ENCODE measurements around the gene E2F4. TPM values are rescaled to one million over a fixed set of nuclear protein-coding genes. Genes with fewer than 3 reads are reported as not detected.

Gene E2F4
- total and polyA plus RNA-seq, 2 experiments from 2014 or later = 67.0 to 135 TPM

DNA sequence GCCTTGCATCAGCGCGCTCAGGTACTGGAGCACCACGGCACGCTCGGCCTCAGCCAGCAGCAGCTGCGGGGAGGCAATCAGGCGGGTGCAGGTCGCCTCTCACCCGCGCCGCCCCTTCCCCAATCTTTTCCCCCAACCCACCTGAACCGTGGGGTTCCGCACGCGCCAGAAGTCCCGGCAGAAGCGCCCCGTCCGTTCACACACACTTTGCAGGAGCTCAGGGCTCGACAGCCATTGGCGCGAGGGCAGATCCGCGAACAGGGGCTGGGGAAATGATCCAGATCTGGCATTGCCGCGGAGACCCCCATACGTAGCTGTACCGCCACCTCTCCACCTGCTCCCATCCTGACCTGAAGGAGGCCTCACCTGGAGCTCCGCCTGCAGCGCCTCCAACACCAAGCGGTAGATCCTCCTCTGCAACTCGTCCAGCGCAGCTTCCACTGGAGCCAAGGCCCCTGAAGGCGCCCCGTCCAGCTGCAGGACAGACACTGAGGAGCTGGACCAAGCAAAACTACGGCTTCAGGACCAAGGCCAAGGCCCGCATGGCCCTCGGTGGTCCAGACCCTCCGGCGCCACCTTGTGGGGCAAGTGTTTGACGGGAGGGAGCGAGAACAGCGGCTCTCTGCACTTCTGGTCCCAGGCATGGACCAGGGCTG, 6.8 kb upstream of the E2F4 start:
- peaks cover 10% of the 10 kb centered on the region for H3K79me2 ChIP-seq (replicated peaks; ENCODE audit: insufficient read depth)
- H3K9me2 ChIP-seq (ENCODE audit: insufficient read depth) = no peaks in the 10 kb centered on the region
- peak overlapping the region; percentile 97 for H3K4me2 ChIP-seq
- H3K4me3 Mint-ChIP-seq = peak overlapping the region; percentile 84
- peaks cover 12% of the 10 kb centered on the region for H3K4me1 Mint-ChIP-seq
- peaks cover 30% of the 10 kb centered on the region for H3K27me3 Mint-ChIP-seq (ENCODE audit: insufficient read depth, low read depth, poor library complexity)
- no peak overlapping the region for H3K27ac ChIP-seq (ENCODE audit: low read depth)
- H3K9me3 Mint-ChIP-seq = no peaks in the 10 kb centered on the region; the same call in 2 of the 3 replicates
- peak overlapping the region; percentile 42; the same call in 1 of the 2 replicates for H3K27ac Mint-ChIP-seq
- ATAC-seq = peak; percentile 67
- no peaks in the 10 kb centered on the region for H3K36me3 Mint-ChIP-seq (ENCODE audit: low read depth)
- 0 out of 2 replicates have a peak, but pooled peaks cover 3% of the 10 kb centered on the region for H3F3A ChIP-seq (replicated peaks; ENCODE audit: low read depth)
- peaks cover 28% of the 10 kb centered on the region for H3K27me3 ChIP-seq (ENCODE audit: insufficient read depth)
- peak overlapping the region; percentile 63 for H3K4me3 ChIP-seq
- H3K4me1 ChIP-seq (ENCODE audit: insufficient read depth) = peaks cover 14% of the 10 kb centered on the region
- H3K36me3 ChIP-seq (ENCODE audit: insufficient read depth) = no peaks in the 10 kb centered on the region
- peak overlapping the region; percentile 94 for H2AFZ ChIP-seq
- peak; percentile 98 for DNase-seq (ENCODE audit: low spot score)
- TF ChIP-seq EZH2 (IDR thresholded peaks at IDR 0.05; ENCODE audit: low read depth, unreplicated experiment) (no peak), EZH2phosphoT487 (IDR thresholded peaks at IDR 0.05; ENCODE audit: unreplicated experiment) (no peak), ZNF331 (CRISPR knock-in tag; IDR thresholded peaks at IDR 0.05; ENCODE audit: low read depth) (0 out of 2 replicates have a peak, but pooled peaks have one; percentile 12)
- TF ChIP-seq, protein P1, sequence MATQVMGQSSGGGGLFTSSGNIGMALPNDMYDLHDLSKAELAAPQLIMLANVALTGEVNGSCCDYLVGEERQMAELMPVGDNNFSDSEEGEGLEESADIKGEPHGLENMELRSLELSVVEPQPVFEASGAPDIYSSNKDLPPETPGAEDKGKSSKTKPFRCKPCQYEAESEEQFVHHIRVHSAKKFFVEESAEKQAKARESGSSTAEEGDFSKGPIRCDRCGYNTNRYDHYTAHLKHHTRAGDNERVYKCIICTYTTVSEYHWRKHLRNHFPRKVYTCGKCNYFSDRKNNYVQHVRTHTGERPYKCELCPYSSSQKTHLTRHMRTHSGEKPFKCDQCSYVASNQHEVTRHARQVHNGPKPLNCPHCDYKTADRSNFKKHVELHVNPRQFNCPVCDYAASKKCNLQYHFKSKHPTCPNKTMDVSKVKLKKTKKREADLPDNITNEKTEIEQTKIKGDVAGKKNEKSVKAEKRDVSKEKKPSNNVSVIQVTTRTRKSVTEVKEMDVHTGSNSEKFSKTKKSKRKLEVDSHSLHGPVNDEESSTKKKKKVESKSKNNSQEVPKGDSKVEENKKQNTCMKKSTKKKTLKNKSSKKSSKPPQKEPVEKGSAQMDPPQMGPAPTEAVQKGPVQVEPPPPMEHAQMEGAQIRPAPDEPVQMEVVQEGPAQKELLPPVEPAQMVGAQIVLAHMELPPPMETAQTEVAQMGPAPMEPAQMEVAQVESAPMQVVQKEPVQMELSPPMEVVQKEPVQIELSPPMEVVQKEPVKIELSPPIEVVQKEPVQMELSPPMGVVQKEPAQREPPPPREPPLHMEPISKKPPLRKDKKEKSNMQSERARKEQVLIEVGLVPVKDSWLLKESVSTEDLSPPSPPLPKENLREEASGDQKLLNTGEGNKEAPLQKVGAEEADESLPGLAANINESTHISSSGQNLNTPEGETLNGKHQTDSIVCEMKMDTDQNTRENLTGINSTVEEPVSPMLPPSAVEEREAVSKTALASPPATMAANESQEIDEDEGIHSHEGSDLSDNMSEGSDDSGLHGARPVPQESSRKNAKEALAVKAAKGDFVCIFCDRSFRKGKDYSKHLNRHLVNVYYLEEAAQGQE (IDR thresholded peaks at IDR 0.05; ENCODE audit: unreplicated experiment) = peak; percentile 97
- TF ChIP-seq, protein P2, sequence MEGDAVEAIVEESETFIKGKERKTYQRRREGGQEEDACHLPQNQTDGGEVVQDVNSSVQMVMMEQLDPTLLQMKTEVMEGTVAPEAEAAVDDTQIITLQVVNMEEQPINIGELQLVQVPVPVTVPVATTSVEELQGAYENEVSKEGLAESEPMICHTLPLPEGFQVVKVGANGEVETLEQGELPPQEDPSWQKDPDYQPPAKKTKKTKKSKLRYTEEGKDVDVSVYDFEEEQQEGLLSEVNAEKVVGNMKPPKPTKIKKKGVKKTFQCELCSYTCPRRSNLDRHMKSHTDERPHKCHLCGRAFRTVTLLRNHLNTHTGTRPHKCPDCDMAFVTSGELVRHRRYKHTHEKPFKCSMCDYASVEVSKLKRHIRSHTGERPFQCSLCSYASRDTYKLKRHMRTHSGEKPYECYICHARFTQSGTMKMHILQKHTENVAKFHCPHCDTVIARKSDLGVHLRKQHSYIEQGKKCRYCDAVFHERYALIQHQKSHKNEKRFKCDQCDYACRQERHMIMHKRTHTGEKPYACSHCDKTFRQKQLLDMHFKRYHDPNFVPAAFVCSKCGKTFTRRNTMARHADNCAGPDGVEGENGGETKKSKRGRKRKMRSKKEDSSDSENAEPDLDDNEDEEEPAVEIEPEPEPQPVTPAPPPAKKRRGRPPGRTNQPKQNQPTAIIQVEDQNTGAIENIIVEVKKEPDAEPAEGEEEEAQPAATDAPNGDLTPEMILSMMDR (conservative IDR thresholded peaks at IDR 0.05; ENCODE audit: low read depth in 2 of 2) = peak; percentile 68 to 92
- TF ChIP-seq, protein P3, sequence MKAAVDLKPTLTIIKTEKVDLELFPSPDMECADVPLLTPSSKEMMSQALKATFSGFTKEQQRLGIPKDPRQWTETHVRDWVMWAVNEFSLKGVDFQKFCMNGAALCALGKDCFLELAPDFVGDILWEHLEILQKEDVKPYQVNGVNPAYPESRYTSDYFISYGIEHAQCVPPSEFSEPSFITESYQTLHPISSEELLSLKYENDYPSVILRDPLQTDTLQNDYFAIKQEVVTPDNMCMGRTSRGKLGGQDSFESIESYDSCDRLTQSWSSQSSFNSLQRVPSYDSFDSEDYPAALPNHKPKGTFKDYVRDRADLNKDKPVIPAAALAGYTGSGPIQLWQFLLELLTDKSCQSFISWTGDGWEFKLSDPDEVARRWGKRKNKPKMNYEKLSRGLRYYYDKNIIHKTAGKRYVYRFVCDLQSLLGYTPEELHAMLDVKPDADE (IDR thresholded peaks at IDR 0.05) = no peak
- H4K20me1 ChIP-seq (replicated peaks; ENCODE audit: insufficient read depth) = no peaks in the 10 kb centered on the region

DNA sequence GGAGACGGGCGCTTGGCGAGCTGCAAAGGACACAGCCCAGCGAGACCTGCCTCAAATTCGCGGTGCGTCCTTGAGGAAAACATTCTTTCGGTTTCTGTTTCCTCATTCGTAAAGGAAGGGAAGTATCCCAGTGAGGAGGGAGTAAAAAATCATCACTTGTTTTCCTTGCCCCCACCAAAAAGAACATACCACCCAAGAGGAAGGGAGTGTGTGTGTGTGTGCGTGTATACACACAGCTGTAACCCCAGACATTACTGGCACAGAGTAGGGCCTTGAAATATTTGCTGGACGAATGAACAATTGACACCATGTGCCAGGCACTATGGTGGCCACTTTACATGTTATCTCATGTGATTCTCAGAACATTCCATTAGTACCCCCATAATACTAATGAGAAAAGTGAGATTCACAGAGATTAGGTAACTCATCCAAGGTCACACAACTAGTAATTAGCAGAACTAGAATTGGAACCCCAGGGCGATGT, 6.3 kb upstream of the E2F4 start:
- H3K27me3 Mint-ChIP-seq (ENCODE audit: insufficient read depth, low read depth, poor library complexity) = peaks cover 30% of the 10 kb centered on the region
- no peak for ATAC-seq
- TF ChIP-seq EZH2 (IDR thresholded peaks at IDR 0.05; ENCODE audit: low read depth, unreplicated experiment) (no peak), EZH2phosphoT487 (IDR thresholded peaks at IDR 0.05; ENCODE audit: unreplicated experiment) (no peak), CREB1 (CRISPR knock-in tag; IDR thresholded peaks at IDR 0.05; ENCODE audit: low read depth) (no peak)
- TF ChIP-seq, protein P3 (IDR thresholded peaks at IDR 0.05) = no peak

More for the DNA sequence above, 6.3 kb upstream of the E2F4 start:
- Histone ChIP-seq H3K4me1 (ENCODE audit: insufficient read depth) (peaks cover 14% of the 10 kb centered on the region), H3K27ac (ENCODE audit: low read depth) (no peak overlapping the region), H4K20me1 (replicated peaks; ENCODE audit: insufficient read depth) (no peaks in the 10 kb centered on the region), H3K4me3 (no peak overlapping the region; the same call in 1 of the 2 replicates), H3F3A (replicated peaks; ENCODE audit: low read depth) (0 out of 2 replicates have a peak, but pooled peaks cover 3% of the 10 kb centered on the region), H2AFZ (no peak overlapping the region), H3K4me2 (peak overlapping the region; percentile 41; the same call in 1 of the 2 replicates), H3K9me2 (ENCODE audit: insufficient read depth) (no peaks in the 10 kb centered on the region), H3K27me3 (ENCODE audit: insufficient read depth) (peaks cover 28% of the 10 kb centered on the region), H3K79me2 (replicated peaks; ENCODE audit: insufficient read depth) (peaks cover 10% of the 10 kb centered on the region), H3K36me3 (ENCODE audit: insufficient read depth) (no peaks in the 10 kb centered on the region)
- Mint-ChIP-seq H3K36me3 (ENCODE audit: low read depth) (no peaks in the 10 kb centered on the region), H3K4me3 (peak overlapping the region; percentile 84), H3K27ac (no peak overlapping the region), H3K9me3 (no peaks in the 10 kb centered on the region; the same call in 2 of the 3 replicates), H3K4me1 (peaks cover 16% of the 10 kb centered on the region)
- no peak for DNase-seq (ENCODE audit: low spot score)
